GM18517 (cell line): ENCODE measurements around the gene ACOX3.
A peak's percentile ranks its signal among the peaks of the same experiment; 100 is the strongest.
"Not testable (repeated sequence)": the region's sequence is repeated elsewhere in the genome, so short reads cannot be mapped to it uniquely, and the experiment has no call there.

Experiments used
- ATAC-seq: cut with Tn5 transposase; IDR thresholded peaks from one replicate; pipeline ENCODE4 v1.9.1; 2021; ENCODE audit warnings: mild to moderate bottlenecking, moderate library complexity; ENCODE audit not compliant: unreplicated experiment

Gene ACOX3

DNA sequence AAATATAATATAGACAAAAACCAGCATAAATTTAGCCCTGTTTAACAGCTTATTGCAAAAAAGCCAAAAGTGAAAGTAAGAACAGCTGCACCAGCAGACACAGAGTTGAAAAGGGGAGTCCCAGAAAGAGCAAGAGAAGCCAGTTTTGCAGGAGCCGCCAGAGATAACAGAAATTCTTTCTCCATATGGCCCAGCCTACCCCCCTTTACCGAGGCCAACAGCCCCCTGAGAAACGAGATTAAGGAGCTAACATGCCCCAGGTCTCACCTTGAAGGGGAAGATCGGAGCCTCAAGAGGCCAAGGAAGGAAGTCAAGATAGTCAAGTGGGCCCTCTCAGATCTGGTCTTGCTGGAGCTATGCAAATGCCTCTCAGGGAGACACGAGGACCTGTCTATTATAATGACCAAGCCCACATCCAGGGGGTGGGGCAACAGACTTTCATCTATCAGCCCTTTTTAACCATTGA lies 4.8 kb downstream of the ACOX3 start:
- ATAC-seq: peak; percentile 60

DNA sequence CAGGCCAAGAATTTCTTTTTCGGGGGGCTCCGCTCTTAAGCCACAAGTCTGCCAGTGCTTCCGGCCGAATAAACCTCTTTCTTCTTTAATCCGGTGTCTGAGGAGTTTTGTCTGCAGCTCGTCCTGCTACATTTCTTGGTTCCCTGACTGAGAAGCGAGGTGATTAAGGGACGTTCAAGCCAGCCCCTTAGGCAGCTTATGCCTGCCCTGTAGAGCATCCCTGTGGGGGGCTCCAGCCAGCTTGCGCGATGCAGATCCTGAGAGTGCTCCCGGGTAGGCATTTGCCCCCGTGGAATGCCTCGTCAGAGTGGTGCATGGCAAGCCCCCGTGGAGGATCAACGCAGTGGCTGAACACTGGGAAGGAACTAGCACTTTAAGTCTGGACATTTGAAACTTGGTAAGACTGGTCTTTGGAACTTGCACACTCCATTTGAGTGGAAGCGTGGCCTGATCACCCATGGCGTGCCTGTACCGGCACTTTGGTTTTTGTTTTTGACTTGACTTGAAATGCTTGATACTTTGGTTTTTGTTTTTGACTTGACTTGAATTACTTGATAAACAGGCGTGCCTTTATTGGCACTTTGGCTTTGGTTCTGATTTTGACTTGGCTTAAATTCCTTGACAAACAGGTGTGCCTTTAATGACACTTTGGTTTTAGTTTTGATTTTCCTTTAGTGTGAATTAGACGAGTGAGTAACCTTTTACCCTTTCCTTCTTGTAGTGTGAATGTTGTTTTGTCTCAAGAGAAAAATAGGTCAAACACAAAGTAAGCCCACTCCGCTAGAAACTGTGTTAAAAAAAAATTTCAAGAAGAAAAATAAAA lies 6.1 kb downstream of the ACOX3 start:
- ATAC-seq: no peak

- ATAC-seq: no peak
Observed at GRCh38 chr4:8433136-8433535, 7.4 kb downstream of the ACOX3 start.

DNA sequence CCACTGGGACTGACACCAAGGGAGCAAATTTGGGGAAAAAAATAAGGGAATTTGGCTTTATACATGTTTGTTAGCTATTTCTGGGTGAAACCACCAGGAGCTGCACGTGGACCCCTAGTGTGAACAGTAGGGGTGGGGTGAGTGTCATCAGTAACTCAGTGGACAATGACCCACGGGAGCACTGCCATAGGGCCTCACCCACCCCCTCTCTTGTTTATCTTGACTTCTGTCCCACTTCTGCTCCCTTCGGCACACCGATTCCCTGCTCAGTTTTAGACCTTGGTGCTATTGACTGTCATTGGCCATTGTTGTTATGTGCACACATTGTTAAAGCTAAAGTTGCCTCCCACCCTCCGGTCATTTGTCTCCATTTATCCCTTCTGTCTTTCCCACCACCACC lies 9.0 kb downstream of the ACOX3 start:
- no peak for ATAC-seq

GRCh38 chr4:8428288-8429097 lies 12.0 kb downstream of the ACOX3 start:
- ATAC-seq: peak; percentile 82

GRCh38 chr4:8427761-8428287 lies 12.7 kb downstream of the ACOX3 start:
- ATAC-seq: peak; percentile 53

GRCh38 chr4:8427262-8427661 lies 13.3 kb downstream of the ACOX3 start:
- ATAC-seq: no peak

- ATAC-seq: no peak
Observed at GRCh38 chr4:8422786-8423185, 17.7 kb downstream of the ACOX3 start.

- ATAC-seq: no peak
Observed at GRCh38 chr4:8422327-8422726, 18.2 kb downstream of the ACOX3 start.

GRCh38 chr4:8420151-8420550 lies 20.4 kb downstream of the ACOX3 start:
- ATAC-seq: not testable (repeated sequence)

GRCh38 chr4:8419222-8420041 lies 21.1 kb downstream of the ACOX3 start:
- peak; percentile 88 for ATAC-seq

DNA sequence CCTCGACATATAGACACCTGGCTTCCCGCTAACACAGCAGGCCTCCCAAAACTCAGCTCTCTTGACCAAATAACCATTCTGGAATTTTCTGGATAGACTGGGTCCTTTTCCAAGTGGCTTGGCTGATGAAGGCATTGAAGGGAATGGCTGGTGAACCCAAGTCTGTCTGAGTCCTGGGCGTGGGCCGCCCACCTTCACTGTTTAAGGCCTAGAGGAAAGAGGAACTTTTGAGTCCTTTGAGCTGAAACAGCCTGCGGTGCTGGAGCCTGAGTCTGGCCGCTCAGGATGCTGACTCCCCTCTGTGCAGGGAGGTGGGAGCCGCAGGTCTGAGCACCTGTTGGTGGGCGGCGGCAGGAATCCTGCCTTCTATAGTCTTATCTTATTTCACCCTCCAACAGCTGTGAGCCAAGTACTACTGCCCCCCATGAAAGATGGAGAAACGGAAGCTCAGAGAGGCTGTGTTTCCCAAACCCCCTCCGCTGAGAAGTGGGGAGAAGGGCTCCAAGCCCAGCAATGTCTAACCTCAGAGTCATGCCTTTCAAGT lies 23.4 kb downstream of the ACOX3 start:
- ATAC-seq: no peak

DNA sequence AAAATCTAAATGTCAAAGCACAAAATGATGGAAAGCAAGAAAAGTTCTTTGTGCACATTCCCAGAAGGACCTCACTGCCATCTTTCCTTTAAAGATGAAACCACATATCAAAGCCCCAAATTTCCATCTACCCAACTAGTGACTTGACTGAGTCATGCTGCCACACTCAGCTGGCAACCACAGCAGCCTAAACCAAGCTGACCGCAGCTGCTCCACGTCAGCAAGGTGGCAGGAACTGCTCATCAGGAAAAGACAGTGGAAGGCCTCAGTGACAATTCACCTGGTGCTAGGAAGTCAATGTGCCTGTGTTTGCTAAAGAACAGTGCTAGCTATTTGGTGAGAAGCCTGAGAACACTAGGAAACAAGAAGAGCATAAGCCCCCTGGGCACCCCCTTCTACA lies 26.1 kb downstream of the ACOX3 start:
- ATAC-seq: no peak

DNA sequence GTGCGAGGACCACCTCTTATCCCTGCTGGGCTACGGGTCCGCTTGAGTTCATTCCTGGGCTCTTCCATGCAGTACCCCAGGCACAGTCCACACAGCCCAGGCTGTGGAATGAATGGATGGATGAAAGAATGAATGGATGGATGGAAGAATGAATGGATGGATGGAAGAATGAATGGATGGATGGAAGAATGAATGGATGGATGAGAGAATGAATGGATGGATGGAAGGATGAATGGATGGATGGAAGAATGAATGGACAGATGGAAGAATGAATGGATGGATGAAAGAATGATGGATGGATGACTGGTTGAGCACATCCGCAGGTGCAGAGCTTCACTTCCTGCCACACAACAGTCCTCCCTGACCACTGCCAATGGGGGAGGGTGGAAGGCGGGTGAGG lies 28.2 kb downstream of the ACOX3 start:
- ATAC-seq: no peak

- no peak for ATAC-seq
Observed at GRCh38 chr4:8411351-8412180, 29.0 kb downstream of the ACOX3 start.

DNA sequence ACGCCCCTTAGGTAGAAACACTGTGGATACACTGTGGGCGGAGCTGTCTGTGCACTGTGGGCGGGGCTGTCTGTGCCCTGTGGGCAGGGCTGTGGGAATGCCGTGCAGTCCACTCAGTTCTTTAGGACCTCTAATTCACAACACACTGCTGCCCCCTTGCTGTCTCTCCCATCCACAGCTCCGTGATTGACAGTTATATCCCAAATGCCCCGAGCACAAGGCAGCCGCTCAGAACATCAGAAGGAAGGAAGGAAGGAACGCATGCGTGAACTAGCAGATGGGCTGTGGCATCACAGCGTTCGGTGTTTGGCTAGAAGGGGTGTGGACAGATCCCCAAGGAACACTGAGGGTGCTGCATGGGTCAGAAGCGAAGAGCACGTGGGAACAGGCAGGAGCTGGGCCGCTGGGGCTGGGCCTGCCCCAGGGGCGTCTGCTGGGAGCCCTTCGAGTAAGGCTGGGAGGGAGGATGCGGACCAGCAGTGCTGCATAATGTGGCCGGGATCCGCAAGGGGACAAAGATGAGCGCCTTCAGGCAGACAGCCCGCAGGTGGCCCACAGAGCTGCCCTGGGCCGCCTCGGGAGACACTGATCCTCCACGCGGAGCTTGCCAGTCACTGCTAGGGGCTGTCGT lies 29.8 kb downstream of the ACOX3 start:
- no peak for ATAC-seq

DNA sequence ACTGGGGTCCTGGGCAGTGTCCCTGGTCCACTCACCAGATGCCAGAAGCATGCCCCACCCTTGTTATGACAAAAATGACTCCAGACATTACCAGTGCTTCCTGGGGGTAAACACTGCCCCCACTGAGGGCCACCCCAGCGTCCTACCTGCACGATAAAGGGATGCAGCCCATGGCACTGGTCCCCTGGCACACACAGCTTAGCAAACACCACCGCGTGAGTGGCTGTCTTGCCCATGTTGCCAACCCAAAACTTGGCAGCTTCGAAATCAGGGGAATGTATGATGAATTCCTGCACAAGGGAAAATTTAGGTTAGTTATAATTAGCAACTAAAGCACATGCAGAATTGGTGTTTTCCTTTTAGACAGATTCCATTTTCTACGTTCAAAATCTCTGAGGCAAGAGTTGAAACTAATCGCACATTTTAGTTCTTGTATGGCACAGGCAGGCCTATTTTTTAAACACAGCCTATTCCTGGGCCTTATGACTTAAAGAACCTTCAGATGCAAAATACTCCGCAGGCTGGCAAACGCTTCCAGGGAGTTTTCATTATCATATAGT lies 30.4 kb downstream of the ACOX3 start:
- no peak for ATAC-seq

- no peak for ATAC-seq
Observed at GRCh38 chr4:8409264-8410065, 31.1 kb downstream of the ACOX3 start.
